Breast epithelium (tissue), 3 donors: ENCODE data around the gene ABI2.

Source experiments
- POLR2A ChIP-seq: fragments of 450-650 bp; IDR thresholded peaks from one replicate; pipeline ENCODE4 v1.6.1; 2016; ENCODE audit warnings: antibody characterized with exemption, mild to moderate bottlenecking, moderate library complexity
- POLR2AphosphoS5 ChIP-seq, 3 donors: sonication (generic); formaldehyde crosslinking; IDR thresholded peaks; one replicate each; pipeline ENCODE4 v1.6.1; 2017; ENCODE audit warnings: antibody characterized with exemption in 3 of 3
- TF ChIP-seq, protein P1 (sequence below), 3 donors: fragments of 450-650 bp; IDR thresholded peaks; one replicate each; pipeline ENCODE4 v1.5.1; 2016 to 2017; ENCODE audit warnings: antibody characterized with exemption in 3 of 3, mild to moderate bottlenecking in 3 of 3, moderate library complexity in 3 of 3

DNA sequence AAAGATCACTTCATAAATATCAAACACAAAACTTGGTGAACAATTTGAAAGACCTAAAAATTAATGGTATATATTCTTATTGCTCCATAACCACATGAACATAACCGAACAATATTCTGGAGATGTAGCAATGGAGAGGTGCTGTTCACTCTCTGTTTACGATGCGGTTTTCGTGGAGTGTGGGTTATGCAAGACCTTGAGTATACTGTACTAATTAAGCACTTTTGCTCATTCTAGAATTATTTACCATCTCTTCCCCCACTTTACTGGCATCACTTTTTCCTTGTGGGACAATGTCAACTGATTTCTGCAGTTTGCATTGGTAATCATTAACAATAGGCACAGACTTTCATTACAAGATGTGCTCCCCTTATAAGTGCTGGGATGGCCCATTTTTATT is 109.3 kb downstream of the ABI2 start:
- TF ChIP-seq POLR2A (no peak), POLR2AphosphoS5 (IDR thresholded peaks at IDR 0.05) (no peak)
- TF ChIP-seq, protein P1, sequence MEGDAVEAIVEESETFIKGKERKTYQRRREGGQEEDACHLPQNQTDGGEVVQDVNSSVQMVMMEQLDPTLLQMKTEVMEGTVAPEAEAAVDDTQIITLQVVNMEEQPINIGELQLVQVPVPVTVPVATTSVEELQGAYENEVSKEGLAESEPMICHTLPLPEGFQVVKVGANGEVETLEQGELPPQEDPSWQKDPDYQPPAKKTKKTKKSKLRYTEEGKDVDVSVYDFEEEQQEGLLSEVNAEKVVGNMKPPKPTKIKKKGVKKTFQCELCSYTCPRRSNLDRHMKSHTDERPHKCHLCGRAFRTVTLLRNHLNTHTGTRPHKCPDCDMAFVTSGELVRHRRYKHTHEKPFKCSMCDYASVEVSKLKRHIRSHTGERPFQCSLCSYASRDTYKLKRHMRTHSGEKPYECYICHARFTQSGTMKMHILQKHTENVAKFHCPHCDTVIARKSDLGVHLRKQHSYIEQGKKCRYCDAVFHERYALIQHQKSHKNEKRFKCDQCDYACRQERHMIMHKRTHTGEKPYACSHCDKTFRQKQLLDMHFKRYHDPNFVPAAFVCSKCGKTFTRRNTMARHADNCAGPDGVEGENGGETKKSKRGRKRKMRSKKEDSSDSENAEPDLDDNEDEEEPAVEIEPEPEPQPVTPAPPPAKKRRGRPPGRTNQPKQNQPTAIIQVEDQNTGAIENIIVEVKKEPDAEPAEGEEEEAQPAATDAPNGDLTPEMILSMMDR (IDR thresholded peaks at IDR 0.05): no peak
